GM11168 (cell line): ENCODE results near the gene TNFAIP8L1.

Experiments
- in situ Hi-C: fragments of 300-500 bp; cut with MboI; formaldehyde crosslinking; loops from one replicate; pipeline ENCODE4 v1.12.0; 2022; ENCODE audit warnings: low sequenced_read_pairs; ENCODE audit not compliant: unreplicated experiment

Gene TNFAIP8L1

DNA sequence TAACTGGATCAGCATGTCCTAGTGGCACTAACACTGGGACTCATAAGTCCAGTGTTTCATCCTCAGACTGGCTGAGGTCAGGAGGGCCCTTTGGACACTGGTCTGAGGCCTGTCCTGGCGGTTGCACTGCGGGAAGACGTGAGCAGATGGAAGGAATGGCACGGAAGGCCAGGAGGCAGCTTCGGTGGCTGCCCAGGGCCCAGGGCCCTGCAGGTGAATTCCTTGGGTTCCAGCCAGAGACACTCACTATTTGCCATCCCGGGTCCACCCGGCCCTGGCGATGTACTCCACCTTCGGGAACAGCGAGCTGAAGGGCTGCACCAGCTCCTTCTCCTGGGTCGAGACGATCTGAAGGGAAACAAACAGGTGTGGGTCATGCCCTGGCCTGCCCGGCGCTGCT is 58.0 kb downstream of the TNFAIP8L1 start:
- in situ Hi-C loops, result no loop called here

- in situ Hi-C loops, result no loop called here
Measured at GRCh38 chr19:4699826-4700692, 60.7 kb downstream of the TNFAIP8L1 start.

DNA sequence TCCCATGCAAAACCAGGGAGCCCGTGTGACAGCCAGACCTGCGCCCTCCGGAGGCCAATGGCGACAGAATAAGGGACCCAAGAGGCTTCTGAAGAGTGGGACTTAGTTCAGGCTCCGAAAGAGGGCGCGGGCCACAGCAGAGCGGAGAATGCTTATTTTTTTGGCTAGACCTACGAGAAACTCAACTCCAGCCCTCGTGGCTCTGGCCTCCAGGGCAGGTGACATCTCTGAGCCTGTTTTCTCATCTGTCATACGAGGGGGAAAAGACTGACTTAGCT is 61.3 kb downstream of the TNFAIP8L1 start:
- in situ Hi-C loops, result no loop called here

DNA sequence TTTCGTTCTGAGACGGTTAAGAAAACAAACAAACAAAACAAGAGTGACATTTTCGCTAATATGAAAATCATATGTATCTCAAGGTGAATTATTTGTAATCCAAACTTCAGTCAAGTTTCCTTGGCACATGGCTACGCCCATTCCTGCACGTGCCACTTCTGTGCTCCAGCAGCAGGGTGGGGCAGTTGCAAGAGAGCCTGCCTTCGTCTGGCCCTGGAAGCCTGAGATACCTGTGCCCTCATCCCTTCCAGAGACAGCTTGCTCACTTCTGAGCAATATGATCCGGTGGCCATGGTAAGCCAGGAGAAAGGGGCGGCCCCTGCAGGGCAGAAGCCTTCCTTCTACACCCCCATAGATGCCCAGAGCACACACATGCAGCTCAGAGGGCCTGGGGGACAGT is 62.2 kb downstream of the TNFAIP8L1 start:
- in situ Hi-C loops, result no loop called here

DNA sequence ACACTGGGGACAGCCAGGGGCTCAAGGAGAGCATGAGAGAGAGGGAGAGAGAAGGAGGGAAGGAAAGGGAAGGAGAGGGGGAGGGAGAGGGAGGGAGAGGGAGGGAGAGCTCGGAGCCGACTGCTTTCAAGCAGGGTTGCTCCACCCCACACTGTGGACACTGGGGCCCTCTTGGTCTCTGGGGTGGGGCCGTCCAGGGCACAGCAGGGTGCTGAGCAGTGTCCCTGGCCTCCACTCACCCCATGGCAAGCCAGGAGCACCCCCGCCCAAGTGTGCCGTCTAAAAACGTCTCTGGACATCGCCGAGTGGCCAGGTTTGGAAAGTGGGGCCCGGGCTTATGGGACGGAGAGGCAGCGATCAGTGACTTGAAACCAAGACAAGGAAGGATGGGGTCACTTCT is 63.4 kb downstream of the TNFAIP8L1 start:
- in situ Hi-C loops, result no loop called here

DNA sequence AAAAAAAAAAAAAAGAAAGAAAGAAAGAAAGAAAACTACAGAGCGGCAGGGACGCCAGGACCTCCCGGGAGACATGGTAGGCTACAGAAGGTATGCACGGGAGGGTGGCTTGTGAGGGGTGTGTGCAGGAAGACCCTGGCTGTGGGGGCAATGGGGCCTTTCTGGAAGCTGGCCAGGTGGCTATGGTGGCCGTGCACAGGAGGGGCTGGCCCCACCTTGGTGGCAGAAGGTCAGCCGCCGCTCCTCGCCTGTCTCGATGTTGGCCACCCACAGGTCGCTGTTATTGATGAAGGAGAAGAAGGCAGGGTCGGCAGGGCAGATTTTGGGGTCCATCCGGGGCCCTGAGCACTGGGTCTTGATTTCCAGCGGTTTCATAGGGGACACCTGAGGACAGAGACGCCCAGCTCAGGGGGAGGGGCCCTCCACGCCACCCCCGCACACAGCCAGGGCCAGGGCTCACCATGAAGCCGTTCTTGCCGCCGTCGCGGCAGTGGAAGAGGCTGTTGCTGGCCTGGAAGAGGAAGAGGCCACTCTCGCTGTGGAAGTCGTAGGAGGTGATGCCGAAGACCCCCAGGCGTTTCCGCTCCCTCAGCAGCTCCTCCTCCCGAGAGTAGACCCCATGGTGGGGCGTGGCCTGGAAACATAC is 64.5 kb downstream of the TNFAIP8L1 start:
- in situ Hi-C loops, result no loop called here

- in situ Hi-C loops, result no loop called here
Measured at GRCh38 chr19:4704317-4704673, 65.0 kb downstream of the TNFAIP8L1 start.
